NCI-H748 treated with DMSO at 0.1 percent for 48 hours (cell line): ENCODE data around the gene F3.

Experiments used
- DNase-seq: peaks from one replicate; lab custom pipeline; 2025; lab: John Stamatoyannopoulos, UW

F3 gene

DNA sequence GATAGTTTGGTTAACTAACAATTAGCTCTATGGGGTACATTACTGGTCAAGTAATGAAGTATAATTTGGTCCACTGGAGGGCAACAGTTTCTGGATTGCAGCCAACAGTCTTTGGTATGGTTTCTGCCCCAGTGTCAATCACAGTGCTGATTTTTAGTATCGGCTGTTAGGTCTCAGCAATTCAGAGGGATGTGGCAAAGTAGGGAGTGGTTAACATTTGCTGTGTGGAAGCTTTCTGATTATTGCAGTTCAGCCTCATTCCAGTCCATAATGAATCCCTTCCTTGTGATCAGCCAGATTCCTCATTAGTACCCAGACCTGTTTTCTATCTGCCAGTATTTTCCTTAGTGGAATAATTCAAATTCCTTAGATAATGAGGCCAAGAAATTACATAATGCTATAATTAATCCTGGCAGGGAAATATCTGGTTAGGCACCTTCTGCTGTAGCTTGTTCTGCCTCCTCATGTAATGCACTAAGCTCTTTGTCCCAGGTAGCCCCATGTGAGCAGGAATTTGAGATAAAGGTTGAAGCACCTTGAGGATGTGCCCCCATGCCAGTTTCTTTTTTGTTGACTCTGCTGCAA is 14.0 kb downstream of the F3 start:
- DNase-seq: peak; percentile 84

DNA sequence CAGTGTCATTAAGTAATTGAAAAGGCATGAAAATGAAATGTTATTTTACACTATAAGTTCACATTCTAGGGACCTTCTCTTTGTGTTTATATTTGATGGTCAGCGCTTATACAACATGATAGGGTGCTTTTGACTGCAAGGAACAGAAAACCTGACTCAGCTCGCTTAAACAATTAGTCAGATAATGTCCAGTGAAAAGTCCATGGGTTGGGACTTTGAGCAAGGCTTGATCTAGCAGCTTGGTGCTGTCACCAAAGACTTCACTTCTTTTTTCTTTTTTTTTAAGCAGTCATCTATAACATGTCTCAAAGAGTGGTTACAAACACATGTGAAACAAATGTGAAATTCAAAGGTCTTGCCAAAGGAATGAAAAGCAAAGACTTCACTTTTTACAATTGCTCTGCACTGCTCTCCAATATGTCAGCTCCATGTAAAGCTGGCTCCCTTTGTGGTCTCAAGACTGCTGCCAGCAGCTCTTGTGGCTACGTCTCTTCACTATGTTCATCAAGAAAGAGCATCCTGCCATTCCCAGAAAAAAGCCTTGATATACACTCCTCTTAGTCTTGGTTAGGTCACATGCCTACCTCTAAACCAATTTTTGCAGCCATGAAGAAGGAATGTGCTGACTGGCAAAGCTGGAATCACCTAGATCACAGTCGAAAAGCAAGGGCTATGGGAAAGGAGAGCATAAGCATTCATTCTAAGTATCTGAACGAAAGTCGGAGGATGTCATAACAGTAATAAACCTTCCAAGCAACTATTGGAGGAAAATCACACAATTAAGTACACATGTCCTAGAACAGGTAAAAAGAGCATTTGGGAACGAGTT is 15.2 kb downstream of the F3 start:
- DNase-seq: no peak

DNA sequence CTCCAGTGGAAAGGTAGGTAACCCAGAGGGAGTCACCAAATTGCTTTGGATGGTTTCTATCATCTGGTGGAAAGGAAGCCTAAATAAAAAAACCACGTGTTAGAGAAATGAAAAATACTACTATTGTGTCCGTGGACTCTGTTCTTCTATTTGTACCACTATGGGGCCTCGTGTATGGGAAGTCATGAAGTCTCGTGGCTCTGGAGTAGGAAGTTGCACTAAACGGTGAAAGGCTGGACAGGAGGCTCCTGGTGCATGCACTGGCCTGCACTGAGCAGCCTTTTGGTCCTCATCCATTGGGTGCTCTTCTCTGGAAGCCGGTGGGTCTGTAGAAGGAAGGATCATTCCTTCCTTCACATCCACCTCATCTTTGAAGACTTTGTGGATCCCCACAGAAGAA is 17.0 kb downstream of the F3 start:
- DNase-seq: no peak

DNA sequence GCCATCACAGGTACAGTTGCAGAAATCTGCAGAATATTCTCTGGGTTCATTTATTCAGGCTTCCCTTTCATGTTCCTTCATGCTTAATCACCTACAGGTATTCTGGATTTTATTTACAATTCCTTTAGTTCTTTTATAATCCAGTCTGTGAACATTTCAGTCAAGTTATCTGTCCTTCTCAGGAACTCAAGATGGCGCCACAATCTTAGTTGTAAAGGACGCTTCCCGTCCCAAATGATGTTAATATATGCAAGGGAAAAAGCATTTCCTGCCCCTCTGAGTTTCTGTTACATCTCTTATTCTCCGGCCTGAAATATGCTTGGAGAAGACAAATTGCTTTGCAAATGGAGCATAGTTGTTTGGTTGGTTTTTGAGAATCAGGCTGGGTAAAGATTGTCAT is 19.3 kb downstream of the F3 start:
- no peak for DNase-seq

DNA sequence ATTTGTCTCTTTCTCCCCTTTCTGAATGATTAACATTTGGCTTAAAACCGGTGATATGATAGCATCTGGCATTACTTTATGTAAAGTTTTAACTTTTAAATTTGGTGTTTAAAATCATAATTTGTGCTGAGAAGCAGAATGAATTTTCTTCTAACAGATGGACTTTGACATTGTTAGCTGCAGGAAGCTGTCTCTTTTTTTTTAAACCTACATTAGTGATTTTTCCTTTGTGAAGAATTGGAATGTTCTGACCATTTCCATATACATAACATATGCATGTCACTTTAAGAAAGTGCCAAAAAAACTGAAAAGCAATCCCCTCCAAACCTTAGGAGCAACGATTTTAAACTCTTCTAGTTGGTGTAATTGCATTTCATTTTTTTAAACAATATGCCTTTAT is 22.2 kb downstream of the F3 start:
- DNase-seq: no peak

DNA sequence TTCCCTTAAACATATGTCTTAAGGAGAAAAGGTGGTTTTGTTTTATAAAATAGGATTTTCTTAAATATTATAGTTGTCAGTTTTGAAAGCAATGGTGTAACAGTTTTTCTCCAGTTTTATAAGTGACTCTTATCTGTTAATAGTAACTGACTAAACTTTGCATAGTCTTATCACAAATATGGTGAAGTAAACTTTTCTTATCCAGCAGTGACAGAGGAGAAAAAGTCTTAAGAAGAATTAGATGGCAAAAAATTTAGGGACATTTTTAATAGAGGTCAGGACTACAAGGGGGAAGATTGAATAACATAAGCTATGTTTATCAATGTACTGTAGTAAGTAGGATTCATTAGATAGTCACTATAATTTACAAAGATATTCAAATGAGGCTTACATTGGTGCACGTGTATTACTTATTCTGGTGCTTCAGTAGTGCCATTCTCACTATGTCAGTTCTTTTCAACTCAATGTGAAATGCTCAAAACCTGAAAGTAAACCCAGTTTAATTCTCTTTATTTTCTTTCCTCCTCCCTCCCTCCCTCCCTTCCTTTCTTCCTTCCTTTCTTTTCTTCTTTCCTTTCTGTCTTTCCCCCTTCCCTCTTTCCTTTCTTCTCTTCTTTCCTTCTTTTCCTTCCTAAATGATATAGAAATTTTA is 26.1 kb downstream of the F3 start:
- no peak for DNase-seq

DNA sequence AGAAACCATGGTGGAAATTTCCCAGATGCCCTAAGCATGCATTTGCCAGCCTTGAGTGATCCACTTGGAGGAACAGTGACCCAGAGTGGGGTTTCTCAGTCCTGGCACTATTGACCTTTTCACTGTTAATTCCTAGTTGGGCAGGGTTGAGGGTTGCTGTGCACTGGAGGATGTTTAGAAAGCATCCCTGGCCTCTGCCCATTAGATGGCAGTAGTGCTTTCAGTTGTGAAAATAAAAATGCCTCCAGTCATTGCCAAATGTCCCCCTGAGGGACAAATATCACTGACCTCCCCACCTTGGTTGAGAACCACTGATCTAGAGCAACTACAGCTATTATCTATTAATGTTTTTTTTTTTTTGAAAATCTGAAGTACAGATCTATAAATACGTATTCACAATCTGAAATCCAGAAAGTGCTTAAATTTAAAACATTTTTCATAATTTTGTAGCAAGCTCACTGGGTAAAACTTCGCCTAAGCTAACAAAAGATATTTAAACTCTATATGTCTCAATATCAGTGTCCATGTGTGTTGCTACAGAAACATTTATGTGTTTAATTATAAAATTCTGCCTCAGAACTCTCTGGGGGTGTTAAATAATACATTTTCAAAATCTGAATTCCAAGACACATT is 27.3 kb downstream of the F3 start:
- no peak for DNase-seq

DNA sequence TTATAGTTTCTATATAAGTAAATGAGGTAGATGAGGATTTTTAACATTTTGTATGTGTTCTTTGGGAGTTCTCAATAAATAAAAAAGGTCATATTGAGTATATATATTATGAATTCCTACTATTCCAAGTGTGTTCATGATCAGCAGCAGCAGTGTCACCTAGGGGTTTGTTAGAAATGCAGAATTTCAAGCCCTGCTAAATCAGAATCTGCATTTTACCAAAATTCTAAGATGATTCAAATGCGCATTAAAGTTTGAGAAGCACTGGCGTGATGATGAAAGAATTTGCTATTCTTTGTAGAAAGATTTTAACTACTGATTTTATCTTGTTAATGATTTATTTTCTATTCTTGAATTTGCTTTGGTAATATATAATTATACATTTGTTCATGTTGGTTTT is 28.7 kb downstream of the F3 start:
- no peak for DNase-seq

DNA sequence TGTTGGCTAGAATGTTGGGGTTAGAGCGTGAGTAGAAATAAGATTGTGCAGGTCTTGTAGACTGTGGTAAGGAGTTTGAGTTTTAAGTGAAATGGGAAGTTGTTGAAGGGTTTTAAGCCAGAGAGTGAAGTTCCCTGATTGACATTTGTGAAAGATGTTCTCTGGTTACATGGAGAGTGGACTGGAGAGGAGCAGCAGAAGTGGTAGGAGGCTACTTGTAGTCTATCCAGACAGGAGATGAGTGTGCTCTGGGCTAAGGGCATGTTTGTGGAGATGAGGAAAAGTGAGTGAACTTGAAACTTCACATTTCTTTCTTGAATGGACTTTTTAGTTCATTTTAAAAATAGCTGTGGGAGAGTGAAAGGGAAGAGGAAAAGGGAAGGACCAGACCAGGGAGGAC is 37.0 kb downstream of the F3 start:
- DNase-seq: no peak

DNA sequence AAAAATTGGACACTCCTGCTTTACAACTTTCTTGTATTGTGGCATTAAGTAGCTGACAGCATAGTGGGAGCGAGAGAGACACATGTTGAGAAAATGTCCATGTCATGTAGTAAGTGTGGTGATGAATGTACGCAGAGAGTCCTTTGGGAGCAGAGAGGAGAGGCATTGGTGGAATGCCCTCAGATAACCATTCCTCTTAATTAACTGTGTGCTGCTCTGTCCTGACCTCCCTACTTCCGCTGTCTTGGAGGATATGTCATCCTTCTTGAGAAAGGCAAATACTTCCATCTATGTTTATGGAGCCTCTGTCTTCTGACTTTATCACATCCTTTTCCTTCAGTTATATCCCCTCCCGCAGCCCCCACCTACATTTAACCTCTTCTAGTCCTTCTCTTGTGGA is 38.4 kb downstream of the F3 start:
- no peak for DNase-seq

DNA sequence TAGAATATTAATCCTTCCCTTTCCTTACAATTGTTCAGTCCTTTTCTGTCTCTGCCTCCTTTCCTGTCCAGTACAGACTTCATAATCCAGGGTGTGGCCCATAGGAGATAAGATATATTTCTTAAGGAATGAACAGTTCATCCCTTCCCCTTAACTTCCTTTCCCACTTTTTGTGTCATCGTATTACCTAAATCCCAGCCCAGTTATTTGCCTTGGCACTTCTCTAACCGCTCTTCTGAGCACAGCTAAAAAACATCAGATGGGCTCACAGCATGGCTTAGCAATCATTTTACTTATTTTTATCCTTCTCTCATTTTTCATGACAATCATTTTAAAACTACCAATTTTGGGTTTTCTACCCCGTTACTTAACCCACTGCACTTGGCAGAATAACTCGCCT is 39.6 kb downstream of the F3 start:
- no peak for DNase-seq

DNA sequence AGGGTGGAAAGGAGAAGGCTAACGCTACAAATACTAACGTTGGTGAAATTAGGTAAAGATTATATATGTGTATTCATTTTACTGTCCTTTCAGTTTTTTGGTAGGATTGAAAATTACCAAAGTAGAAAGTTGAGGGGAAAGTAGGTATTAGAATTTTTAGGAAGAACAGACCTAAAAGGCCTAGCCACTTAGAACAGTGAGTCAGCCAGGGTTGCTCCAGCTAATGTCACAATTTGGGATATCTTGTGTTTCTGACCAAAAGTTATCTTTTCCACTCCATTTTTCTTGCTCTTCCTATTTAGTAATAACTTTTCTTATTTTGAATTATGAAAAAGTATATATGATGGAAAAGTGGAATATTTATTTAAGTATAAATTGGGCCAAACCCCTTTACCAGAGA is 40.1 kb downstream of the F3 start:
- DNase-seq: no peak

DNA sequence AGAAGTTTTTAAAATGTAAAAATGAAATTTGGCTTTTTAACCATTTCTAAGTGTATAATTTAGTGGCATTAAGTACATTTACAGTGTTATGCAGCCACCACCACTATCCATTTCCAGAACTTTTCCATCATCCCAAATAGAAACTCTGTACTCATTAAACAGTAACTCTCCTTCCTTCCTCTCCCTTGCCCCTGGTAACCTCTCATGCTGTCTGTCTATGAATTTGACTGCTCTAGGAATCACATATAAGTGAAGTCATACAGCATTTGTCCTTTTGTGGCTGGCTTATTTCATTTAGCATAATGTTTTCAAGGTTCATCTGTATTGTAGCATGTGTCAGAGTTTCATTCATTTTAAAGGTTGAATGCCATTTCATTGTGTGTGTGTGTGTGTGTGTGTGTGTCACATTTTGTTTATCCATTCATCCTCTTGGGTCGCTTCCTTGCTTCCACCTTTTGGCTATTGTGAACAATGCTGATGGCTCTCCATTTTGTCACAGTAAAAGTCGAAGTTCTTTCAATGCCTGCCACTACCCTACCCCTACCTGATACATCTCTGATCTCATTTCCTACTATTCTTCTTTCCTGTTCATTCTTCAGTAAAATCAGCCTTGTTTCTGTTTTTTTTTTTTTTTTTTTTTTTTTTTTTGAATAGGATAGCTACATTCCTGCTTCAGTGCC is 45.3 kb downstream of the F3 start:
- DNase-seq: no peak

DNA sequence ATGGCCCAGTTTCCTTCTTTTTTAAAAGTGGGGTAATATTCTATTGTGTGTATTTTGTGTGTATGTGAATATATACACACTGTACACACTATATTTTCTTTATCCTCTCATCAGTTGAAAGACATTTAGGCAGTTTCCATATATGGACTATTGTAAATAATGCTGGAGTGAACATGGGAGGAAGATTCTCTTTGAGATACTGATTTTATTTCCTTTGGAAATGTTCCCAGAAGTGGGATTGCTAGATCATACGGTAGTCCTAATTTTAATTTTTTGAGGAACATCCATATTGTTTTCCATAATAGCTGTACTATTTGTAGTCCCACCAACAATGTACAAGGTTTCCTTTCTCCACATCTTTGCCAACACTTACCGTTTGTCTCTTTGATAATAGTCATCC is 51.0 kb downstream of the F3 start:
- no peak for DNase-seq

DNA sequence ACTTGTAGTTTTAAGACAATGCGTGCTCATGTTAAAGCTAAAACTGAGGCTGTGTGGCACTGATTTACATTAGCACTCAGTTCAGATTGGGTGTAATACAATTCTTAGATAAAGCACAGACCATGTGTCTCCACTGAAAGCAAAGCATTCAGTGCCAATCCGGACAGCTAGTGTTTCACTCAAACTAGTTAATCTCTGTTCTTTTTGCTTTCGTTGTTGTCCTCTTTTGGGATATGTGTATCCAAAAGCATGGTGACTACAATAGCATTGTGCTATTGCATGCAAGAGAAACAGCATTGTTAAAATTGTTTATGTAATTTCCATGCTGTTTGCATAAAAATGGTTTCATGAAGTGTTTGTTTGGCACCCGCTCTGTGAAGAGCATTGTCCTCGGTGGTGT is 54.6 kb downstream of the F3 start:
- DNase-seq: no peak

DNA sequence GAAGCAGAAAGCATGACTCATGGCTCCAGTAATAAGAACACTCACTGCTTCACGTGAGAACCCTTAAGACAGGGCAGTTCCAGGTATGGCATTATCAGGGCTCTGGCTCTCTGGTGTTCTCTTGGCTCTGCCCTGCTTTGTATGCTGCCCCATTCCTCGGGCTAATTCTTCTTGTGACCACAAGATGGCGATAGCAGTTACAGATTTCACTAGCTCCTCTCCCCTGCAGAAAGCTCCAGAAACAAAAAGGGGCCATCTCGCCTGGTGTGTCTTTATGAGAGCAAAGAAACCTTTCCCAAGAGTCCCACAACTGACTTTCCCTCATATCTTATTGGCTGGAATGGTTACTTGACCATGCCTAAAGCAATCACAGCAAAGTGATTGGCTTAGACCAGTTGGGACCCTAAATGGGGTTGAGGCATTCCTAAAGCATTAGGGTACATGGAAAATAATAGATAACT is 60.1 kb downstream of the F3 start:
- DNase-seq: peak; percentile 46

DNA sequence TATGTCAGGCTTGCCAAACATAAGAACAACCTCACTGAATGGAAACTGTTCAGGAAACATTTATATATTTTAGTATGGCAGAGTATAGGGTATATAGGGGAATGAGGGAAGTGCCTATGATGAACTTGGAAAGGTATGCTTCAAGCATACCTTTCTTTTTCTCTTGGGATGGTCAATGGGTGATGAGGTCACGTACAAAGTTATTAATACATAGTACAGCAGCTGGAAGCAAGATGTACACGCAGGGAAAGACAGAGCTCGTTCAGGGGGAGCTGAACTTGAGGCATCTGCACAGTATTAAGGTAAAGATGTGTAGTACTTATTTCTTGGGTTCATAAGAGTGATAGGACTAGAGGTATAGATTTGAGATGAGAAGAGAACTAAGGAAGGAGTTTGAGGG is 61.9 kb downstream of the F3 start:
- no peak for DNase-seq
